Right ventricle myocardium superior (tissue), 1 donor: ENCODE measurements around the gene CAMK1D. TPM values are rescaled to one million over a fixed set of nuclear protein-coding genes. Genes with fewer than 3 reads are reported as not detected.
"Not testable (repeated sequence)": the region's sequence is repeated elsewhere in the genome, so short reads cannot be mapped to it uniquely, and the experiment has no call there.

Source experiments
- ATAC-seq: fragments of 200-7000 bp; cut with Tn5 transposase; one replicate; pipeline ENCODE4 v1.9.1; 2020; ENCODE audit warnings: mild to moderate bottlenecking; ENCODE audit not compliant: poor library complexity
- DNase-seq: peaks from one replicate; pipeline ENCODE4 v3.0.0-alpha.2; 2020
- intact Hi-C: fragments of 100-400 bp; cut with DNase I; formaldehyde crosslinking; loops from one replicate; pipeline ENCODE4 v1.11.2; 2022
- total RNA-seq: library from RNA; stranded (reverse); fragmentation: NEBNext Ultra II Directional; extraction: Animal tissue kit (Norgen Biotek cat#: 25700); gene quantifications from one replicate; pipeline ENCODE4 v1.2.1, GENCODE V29; 2021
- donor health status: DM: no; HTN: yes; CAD: no; lungs with severe emphysema.

Gene CAMK1D
- total RNA-seq, 1 donor from 2014 or later, result 6.5 TPM

DNA sequence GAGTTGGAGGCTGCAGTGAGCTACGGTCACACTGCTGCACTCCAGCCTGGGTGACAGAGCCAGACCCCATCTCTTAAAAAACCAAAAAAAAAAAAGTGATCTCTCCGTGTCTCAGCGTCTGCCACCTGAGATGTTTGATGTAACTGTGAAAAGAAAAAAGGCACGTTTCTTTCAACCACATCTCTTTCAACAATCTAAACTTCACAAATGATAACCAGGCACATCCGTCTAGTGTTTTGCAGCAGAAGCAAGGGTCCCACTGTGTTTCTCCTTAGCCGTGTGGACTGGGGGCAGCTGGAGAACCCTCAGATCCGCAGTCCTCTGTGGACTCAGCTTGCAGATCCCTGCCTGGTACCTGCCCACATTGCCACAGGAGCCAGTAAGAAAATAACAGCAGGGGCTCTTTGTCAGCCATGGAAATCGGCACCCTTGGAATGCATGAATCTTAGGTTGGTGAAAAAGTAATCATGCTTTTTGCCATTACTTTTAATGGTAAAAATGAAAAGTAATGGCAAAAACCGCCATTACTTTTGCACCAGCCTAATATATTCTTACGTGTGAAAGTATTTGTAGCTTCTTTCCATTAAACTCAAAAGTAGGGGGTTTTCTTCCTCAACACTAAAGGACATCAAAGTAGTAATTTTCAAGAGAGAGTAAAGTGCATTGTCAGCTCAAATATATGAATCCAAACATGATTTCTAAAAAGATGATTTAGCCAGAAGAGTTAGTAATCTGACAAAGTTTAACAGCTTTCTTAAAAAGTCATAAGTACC is 375.6 kb downstream of the CAMK1D start:
- no peak for DNase-seq
- no peak for ATAC-seq
- intact Hi-C loops, result no loop called here

DNA sequence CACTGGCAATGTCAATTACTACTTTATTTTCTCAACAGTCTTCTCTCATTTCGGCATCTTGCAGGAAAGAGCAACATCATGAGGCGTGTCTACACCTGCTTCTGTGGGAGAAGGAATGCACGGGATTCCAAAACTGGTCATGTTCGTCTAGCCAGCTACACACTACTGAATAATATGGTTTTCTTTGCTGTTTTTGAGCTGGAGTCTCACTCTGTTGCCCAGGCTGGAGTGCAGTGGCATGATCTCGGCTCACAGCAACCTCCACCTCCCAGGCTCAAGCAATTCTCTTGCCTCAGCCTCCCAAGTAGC is 376.2 kb downstream of the CAMK1D start:
- DNase-seq, ATAC-seq, intact Hi-C loops: not testable (repeated sequence)

DNA sequence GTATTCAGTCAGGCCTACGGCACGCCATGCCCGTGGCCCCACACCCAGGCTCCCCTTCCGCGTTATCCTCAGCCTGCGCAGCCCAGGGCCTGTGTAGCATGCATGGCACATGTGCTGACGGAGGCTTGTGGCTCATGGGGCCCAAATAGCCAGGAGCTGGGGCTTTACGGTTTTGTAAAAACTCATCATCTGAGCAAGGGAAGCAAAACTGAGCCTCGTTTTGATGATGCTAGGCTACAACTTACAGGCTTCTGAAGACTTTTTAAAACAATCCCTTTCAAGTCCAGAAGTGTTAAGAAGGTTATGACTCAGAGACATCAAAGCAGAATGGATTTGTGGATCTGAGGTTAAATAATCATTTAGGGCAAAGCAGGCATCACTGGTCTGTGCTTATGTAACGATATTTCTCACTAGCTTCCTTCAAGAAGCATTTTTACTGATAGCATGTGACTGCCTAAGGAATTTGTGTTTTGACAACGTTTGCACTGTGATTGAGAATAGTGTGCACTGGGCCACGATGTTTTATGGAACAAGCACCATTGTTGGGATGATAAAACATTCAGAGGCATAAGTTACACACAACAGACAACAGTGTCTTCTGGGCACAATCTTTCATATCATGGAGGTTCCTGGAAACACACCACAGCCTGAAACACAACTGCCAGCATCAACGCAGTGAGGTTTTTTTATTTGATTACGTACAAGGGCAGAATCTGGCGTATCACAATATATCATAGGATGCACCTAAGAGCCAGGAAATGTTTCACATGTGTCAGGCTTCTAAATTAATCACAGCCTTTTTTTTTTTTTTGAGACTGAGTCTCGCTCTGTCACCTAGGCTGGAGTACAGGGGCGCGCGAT is 377.9 kb downstream of the CAMK1D start:
- ATAC-seq, result no peak
- no peak for DNase-seq
- intact Hi-C loops, result no loop called here

DNA sequence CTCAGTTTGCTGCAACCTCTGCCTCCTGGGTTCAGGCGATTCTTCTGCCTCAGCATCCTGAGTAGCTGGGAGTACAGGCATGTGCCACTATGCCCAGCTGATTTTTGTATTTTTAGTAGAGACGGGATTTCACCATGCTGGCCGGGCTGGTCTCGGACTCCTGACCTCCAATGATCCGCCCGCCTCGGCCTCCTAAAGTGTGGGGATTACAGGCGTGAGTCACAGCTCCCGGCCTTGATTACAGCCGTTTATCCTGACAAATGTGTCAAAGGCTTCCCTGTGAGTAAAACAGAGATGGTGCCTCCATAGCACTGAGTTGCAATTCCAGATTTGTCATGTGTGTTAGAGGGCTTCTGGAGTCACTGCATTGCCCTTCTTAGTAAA is 378.5 kb downstream of the CAMK1D start:
- intact Hi-C loops, result no loop called here
- ATAC-seq (no peak), DNase-seq (no peak)

DNA sequence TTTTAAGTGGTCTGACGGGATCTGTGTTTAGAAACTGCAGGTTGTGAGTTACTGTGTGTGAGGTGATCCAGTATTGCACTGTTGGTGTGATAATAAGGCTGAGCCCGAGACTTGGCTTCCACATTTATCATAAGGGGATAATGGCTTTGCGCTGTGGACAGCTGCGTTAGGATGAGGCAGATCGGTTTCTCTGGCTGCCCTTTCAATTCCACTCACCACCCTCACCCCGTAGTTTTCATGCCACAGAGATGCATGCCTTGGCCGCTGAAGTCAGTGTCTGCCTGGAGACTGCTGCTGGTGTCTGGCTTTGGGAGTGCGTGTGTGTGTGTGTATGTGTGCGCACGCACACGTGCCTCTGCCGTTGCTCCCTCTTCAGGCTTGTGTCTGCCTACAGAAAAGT is 379.1 kb downstream of the CAMK1D start:
- ATAC-seq (no peak), DNase-seq (no peak)
- intact Hi-C loops, result no loop called here

DNA sequence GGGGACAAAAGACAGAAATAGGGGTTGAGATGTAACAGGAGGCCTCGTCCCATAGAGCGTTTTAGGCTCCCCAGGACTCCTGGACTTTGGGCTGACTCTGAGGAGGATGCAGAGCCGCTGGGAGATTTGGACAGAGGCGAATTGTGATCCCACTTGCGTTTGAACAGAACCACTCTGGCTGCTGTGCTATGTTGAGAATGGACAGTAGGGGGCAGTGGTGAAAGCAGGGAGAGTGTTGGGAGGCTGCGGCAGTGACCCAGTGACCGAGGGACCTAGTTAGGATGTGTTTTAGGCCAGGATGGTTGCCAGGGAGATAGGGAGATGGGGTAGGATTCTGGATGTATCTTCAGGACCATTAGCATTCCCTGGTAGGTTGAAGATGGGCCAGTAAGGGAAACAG is 380.5 kb downstream of the CAMK1D start:
- ATAC-seq, result no peak
- intact Hi-C loops, result no loop called here
- no peak for DNase-seq

DNA sequence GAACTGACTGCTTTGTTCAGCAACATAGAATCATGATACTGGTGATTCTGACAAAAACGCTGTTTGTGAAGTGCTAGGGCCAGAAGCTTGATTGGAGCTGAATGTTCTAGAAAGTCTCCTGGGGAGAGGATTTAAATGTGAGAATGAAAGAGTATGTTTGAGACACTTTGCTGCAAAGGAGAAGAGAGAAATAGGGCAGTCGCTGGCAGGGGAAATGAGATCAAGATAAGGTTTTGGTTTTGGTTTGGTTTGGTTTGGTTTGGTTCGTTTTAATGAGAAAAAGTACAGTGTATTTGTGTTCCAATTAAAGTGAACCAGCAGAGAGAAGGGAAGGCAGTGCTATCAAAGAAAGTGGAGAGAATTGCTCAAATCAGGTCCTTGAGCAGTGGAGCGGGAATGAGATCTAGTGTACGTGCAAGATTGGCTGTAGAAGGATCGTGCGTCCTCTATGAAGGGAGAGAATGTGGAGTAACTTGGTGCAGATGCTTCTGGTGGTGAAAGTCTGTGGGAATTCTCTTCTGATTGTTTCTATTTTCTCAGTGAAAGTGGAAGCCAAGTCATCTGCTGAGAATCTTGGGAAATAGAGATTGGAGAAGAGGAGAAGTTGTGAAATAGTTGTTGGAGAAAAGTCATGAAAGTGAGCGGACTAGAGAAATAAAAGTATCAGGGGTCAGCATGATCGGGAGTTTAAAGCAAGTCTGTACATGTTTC is 381.6 kb downstream of the CAMK1D start:
- peak; percentile 87 for ATAC-seq
- intact Hi-C loops, result no loop called here

DNA sequence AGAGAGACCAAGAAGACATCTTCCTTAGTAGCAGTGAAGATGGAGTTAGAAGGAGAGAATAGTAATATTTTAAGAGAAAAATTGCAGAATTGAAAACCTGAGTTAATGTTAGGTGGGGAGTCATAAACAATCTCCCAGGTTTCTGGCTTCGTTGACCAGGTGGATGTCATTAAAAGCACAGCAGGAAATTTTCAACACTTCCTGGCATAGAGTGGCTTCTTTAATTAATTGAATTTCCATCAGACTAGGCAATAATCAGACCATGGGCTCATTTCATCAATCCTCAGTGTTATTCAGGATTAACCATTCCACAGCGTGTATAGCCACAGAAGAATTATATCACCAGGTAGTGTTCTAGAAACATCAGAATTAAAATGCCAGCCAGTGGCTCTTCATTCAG is 383.9 kb downstream of the CAMK1D start:
- intact Hi-C loops, result no loop called here
- no peak for DNase-seq
- no peak for ATAC-seq

More for the DNA sequence above, 381.6 kb downstream of the CAMK1D start:
- no peak for DNase-seq

DNA sequence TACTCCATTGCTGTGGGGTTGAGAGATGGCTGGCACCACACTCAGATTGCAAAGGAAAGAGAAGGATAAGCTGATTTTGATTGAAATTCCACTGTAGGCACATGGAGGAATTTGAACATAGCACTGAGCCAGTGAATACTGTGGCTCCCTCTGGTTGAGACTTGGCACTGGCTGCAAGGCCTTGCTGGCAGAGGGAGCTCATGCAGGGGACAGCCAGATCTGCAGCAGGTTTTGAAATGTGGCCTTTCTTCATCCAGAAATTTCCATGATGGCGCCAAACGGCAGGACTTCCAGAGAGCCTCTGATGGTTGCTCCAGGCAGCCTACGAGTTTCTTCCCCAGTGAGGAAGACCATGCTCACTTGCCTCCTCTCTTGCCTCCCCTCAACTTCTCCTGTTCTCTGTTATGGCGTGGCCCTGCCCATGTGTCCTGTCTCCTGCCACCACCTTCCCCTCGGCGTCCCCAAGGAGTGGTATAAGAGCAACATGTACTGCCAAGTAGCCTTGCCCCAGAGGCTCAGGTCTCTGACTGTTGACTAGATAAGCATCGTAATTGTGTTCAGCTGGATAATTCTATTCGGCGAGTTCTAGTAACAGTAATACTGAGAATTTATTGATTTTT is 386.6 kb downstream of the CAMK1D start:
- peak; percentile 71 for ATAC-seq
- intact Hi-C loops, result no loop called here
- peak; percentile 55 for DNase-seq

DNA sequence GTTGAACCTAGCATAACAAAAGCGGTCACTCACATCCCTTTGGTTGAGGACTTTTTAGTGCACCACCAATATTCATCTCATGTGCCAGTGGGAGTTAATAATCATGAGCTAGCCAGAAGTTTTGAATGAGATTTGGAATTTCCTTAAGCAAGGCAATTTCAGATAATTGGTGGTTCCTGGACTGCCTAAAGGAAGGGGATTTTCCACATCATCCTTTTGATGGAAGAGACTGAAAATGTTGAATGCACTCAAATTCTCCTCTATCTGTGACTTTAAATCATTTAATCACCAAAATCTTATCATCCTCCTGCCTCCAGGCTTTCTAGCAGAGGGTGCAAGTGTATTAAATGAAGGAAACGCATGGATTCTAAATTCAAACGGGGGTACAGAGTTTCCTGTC is 391.5 kb downstream of the CAMK1D start:
- intact Hi-C loops, result no loop called here
- DNase-seq, result no peak

DNA sequence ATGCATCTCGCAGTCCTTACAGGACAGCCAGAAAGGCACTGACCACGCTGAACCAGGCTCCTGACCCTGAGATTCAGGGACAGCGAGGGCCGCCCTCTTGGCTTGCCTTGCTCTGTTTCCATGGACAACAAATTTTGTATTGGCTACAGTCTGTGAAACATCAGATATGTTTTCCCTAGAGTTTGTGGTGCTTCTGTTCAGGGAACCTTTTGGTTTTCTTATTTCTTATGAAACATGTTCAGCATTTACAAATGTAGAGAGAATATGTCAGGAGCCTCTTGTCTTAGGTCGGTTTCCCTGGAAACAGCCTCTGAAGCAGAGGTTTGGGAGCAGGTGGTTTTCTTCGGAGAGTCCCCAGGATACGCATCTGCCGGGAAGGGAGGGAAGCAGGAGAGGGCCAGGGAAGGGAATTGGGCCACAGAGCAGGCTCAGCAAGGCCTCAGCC is 392.0 kb downstream of the CAMK1D start:
- peak; percentile 94 for ATAC-seq
- DNase-seq, result peak; percentile 72
- intact Hi-C loops, result no loop called here

More for the DNA sequence above, 391.5 kb downstream of the CAMK1D start:
- ATAC-seq, result no peak

DNA sequence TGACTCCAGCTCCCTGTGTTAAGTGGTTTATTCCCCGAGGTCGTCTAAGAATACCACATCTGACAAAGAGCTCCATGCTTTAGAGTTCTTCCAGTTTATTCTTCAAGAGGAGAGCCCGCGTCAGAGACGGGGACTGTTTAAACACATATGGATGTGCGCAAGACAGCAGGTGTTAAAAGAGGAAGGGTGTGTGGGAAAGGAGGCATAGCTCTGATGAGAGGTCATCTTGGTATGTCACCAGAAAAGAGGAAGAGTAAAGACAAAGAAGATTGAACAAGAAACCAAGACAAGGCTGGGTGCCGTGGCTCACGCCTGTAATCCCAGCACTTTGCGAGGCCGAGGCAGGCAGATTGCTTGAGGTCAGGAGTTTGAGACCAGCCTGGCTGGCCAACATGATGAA is 393.4 kb downstream of the CAMK1D start:
- intact Hi-C loops, result no loop called here
- no peak for DNase-seq
- no peak for ATAC-seq

DNA sequence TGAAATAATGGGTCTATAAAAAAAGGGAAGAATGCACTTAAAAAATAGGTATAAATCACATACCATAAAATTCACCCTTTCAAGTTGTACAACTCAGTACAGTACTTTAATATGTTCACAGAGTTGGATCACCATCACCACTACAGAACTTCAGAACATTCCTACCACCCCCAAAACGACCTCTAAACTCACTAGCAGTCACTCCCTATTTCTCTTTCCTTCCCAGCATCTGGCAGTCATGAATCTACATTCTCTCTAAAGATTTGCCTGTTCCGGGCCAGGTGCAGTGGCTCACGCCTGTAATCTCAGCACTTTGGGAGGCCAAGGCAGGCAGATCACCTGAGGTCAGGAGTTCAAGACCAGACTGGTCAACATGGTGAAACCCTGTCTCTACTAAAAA is 394.1 kb downstream of the CAMK1D start:
- DNase-seq, ATAC-seq, intact Hi-C loops: not testable (repeated sequence)

DNA sequence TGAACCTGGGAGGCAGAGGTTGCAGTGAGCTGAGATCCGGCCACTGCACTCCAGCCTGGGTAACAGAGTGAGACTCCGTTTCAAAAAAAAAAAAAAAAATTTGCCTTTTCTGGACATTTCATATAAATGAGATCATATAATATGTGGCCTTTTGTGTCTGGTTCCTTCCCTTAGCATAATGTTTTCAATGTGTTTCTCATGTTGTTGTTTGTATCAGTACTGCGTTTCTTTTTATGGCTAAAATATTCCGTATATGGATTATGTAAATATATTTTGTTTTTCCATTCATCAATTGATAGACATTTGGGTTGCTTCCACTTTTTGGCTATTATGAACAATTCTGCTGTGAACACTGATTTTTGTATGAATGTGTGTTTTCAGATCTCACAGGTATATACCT is 394.6 kb downstream of the CAMK1D start:
- no peak for ATAC-seq
- intact Hi-C loops, result no loop called here

DNA sequence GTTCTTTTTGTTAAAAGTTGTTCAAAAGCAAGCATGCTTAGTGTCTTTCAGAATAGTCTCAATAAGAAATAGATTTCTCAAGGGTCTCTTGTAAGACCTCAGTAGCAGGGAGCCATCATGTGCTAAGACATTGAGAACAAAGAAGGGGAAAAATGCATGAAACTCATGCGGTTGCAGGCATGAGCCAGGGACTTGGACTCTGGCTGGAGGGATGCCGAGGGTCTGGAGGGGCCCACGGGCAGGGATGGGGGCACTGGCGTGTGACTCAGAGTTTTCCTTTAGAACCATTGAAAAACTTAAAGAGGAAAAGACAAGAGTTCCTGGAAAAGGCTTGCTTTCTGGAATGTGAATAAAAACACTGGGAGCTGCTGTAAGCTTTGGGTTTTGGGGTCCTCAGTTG is 398.8 kb downstream of the CAMK1D start:
- intact Hi-C loops, result no loop called here
- DNase-seq (no peak), ATAC-seq (no peak)

More for the DNA sequence above, 394.6 kb downstream of the CAMK1D start:
- DNase-seq, result no peak

DNA sequence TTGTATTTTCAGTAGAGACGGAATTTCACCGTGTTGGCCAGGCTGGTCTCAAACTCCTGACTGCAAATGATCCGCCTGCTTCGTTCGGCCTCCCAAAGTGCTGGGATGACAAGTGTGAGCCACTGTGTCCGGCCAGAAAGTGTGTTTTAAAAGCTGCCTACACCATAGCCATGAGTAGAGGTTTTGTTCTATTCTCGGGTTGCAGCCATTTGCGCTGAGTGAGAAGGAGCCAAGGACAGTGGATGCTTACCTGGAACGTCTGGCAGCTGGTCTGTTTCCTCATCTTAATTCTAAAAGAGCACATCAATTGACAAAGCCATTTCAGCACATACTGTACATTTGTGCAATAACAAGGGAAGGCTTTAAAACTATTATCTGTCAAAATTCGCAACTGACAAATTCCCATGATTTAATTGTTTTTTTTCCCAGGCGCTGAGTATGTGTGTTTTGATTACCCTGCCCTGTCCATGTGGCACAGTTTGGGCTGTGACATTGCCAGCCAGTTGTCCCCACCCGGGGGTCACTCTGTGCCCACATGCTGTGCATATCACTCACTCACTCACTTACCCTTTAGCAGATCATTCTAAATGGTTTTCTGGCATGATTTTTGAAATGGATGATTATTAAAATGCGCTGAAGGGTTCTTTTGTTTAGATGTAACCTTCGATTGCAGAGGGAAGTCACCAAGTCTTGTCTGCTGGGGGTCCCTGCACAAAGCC is 400.6 kb downstream of the CAMK1D start:
- no peak for ATAC-seq

DNA sequence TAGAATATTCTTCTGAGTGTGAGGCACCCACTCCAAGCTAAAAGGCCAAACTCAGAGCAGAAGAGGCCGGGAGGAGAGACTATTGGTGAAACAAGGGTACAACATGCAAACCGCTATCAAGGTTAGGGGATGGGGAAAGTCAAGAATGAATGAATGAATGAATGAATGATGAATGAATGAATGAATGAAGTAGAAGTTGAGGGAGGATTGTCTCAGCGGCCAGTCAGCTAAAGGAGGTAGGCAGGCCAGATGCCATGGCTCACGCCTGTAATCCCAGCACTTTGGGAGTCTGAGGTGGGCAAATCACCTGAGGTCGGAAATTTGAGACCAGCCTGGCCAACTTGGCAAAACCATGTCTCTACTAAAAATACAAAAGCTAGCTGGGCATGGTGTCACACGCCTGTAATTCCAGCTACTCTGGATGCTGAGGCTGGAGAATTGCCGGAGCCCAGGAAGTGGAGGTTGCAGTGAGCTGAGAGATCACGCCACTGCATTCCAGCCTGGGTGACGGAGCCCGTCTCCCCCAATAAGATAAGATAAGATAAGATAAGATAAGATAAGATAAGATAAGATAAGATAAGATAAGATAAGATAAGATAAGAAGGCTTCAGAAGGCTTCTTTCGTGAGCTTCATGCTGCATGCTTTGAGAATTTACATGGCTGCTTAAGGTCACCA is 401.3 kb downstream of the CAMK1D start:
- DNase-seq (no peak), ATAC-seq (no peak)
- intact Hi-C loops, result no loop called here

More for the DNA sequence above, 400.6 kb downstream of the CAMK1D start:
- no peak for DNase-seq
- intact Hi-C loops, result no loop called here

DNA sequence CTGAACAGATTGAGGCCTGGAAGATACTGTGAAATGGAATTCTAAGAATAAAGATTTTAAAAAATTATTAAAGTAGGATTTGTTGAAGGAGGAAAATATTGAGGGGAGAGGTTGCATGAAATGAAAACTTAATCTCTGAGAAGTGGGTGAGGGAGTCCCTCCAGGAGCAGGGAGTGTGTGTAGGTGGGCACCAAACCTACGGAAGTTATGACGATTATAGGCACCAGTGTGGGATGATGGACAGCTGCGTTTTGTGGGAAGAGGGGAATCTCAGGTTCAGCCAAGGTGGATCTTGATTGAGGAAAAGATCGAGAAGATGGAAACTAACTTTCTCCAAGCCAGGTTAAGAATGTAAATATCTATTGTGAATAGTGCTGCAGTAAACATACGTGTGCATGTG is 405.7 kb downstream of the CAMK1D start:
- ATAC-seq, result no peak
- intact Hi-C loops, result no loop called here
- no peak for DNase-seq
